GM10248 (cell line): ENCODE results near the gene F10.

Source experiments
- CTCF ChIA-PET: fragments of 300-600 bp; sonication (Branson Sonifier 250); formaldehyde crosslinking; extraction: SDS; loops from one replicate; lab custom pipeline; 2021; ENCODE audit warnings: antibody characterized with exemption; lab: Yijun Ruan, JAX
- POLR2A ChIA-PET: fragments of 350-650 bp; sonication (Branson Sonifier 250); formaldehyde crosslinking; extraction: SDS; loops from one replicate; lab custom pipeline; 2020; ENCODE audit warnings: antibody characterized with exemption; lab: Yijun Ruan, JAX
- DNase-seq: peaks from one replicate; pipeline ENCODE4 v3.0.0; 2012; ENCODE audit errors: extremely low spot score
- TF ChIP-seq, protein P1 (sequence below): IDR thresholded peaks from 2 replicates; pipeline ENCODE4 v1.5.1; 2012; ENCODE audit warnings: mild to moderate bottlenecking, low read depth; ENCODE audit errors: extremely low read depth, missing control alignments, control extremely low read depth

The F10 gene

DNA sequence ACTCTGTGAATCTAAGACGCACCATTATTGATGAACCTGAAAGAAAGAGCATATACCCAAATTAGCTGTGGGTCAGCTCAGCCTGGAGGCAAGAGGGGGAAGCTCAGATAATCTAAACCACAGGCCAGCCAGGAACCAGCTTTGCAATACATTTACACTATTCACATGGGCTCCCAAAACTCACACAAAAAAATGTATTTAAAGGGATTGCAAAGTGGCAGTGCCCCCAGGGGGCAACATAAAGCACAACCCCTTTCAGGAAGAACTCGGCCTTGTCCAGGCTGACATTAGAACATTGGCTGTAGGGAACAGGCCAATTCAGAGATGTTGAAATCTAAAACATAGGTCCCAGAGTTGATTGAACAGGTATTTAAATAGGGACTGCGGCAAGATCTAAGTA lies 32.6 kb downstream of the F10 start:
- TF ChIP-seq, protein P1, sequence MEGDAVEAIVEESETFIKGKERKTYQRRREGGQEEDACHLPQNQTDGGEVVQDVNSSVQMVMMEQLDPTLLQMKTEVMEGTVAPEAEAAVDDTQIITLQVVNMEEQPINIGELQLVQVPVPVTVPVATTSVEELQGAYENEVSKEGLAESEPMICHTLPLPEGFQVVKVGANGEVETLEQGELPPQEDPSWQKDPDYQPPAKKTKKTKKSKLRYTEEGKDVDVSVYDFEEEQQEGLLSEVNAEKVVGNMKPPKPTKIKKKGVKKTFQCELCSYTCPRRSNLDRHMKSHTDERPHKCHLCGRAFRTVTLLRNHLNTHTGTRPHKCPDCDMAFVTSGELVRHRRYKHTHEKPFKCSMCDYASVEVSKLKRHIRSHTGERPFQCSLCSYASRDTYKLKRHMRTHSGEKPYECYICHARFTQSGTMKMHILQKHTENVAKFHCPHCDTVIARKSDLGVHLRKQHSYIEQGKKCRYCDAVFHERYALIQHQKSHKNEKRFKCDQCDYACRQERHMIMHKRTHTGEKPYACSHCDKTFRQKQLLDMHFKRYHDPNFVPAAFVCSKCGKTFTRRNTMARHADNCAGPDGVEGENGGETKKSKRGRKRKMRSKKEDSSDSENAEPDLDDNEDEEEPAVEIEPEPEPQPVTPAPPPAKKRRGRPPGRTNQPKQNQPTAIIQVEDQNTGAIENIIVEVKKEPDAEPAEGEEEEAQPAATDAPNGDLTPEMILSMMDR, result no peak
- ChIA-PET POLR2A (no interaction called here), CTCF (interaction anchor here (1.0 kb wide), 1 partner anchor 12 kb away, joined by 3 read pairs; no protein-coding TSS in a partner anchor)
- DNase-seq, result no peak

DNA sequence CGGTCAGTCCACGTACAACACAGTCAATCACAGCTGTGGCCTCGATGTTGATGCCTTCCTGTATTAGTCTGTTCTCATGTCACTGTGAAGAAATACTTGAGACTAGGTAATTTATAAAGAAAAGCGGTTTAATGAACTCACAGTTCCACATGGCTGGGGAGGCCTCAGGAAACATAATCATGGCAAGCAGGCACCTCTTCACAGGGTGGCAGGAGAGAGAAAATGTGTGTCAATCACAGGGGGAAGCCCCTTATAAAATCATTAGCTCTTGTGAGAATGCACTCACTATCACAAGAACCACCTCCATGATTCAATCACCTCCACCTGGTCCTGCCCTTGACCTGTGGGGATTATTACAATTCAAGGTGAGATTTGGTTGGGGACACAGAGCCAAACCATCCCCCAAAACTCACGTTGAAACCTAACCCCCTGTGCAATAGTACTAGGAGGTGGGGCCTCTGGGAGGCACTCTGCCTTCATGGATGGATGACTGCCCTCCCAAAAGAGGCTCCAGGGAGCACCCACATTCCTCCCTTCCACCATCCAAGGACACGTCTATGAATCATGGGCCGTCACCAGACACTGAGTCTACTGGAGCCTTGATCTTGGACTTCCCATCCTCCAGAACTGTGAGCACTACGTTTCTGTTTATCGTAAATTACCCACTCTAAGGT lies 33.5 kb downstream of the F10 start:
- POLR2A ChIA-PET, result no interaction called here
- DNase-seq, result no peak
- CTCF ChIA-PET, result interaction anchor here (0.6 kb wide), 1 partner anchor 9 kb away, joined by 3 read pairs; no protein-coding TSS in a partner anchor
- TF ChIP-seq, protein P1, result no peak

DNA sequence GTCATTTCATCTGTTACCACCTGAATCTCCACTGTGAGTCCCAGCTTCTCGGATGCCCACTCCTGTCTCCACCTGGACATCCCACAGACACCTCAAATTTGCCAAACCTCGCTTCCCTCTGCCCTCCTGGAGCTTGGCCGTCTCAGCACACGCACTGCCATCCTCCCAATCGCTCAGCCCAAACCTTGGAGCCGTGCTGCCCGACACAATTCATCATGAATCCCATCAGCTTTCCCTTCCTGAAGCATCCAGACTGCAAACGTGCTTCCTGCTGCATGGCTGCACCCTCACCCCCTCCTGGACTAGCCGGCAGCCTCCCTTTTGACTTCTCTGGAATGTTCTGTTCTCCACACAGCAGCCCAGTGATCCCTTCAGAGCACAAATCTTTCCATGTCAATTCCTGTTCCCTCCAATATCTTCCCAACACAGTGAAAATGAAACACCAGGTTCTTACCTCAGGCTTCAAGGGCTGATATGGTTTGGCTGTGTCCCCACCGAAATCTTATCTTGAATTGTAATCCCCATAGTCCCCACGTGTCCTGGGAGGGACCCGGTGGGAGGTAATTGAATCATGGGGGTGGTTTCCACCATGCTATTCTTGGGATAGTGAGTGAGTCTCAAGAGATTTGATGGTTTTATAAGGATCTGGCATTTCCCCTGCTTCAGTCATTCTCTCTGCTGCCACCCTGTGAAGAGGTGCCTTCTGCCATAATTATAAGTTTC lies 34.8 kb downstream of the F10 start:
- ChIA-PET CTCF (no interaction called here), POLR2A (no interaction called here)
- TF ChIP-seq, protein P1, result no peak

DNA sequence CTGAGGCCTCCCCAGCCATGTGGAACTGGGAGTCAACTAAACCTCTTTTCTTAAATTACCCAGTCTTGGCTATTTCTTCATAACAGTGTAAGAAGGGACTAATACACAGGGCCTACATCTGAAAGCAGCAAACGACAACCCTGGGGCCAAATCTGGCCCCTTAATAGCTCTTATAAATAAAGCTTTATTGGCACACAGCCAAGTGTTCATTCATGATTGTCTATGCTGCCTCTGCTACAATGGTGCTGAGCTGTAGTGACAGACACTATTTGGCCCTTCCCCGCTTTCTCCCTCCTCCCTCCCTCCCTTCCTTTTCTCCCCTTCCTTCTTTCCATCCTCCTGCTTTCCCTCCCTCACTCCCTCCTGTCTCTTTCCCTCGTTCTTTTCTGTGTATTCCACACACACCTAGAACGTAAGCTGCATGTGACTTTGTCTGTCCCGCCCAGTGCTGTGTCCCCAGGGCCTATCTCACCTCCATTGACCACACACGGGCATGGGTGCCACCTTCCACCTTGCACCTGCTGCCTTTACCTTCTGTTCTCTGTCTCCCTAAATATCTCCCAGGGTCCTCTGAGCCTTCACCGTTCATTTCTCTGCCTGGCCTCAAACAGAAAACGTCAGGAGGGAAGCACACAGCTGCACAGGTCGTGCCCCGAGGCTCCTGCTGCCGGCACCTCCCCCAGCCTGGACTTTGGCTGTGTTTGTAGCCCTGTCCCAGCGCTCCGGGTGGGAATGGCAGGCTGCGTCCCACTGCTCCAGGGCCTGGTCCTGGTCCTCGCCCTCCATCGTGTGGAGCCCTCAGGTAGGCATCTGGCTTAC lies 35.5 kb downstream of the F10 start, which contains the start of gene PROZ:
Gene PROZ, plus strand, starts transcription at position 720 of the 819 bp plus-strand sequence. Its CDS starts 13 bp downstream, at position 733.
- POLR2A ChIA-PET, result no interaction called here
- CTCF ChIA-PET, result interaction anchor here (0.6 kb wide), 1 partner anchor 8 kb away, joined by 3 read pairs; no protein-coding TSS in a partner anchor
- no peak for DNase-seq
- TF ChIP-seq, protein P1, result no peak

More for the DNA sequence above, 34.8 kb downstream of the F10 start:
- no peak for DNase-seq

DNA sequence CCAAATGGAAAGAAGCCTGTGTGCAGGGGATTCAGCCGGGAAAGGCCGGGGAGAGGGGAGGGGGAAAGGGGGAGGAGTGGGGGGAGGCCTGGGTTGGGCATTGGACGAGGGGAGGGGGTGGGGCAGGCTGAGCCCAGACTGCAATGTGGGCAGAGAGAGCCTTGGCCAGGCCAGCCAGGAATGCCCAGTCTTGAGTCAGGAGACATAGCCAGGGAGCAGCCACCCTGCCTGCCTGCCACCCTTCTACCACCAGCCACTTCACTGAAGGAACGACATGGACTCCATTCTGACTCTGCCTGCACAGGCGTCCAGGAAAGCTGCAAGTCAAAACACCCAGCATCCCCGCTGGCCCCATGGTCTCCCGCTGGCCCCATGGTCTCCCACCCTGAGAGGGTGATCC lies 36.3 kb downstream of the F10 start:
- no peak for DNase-seq
- ChIA-PET POLR2A (no interaction called here), CTCF (no interaction called here)
- TF ChIP-seq, protein P1, result no peak

DNA sequence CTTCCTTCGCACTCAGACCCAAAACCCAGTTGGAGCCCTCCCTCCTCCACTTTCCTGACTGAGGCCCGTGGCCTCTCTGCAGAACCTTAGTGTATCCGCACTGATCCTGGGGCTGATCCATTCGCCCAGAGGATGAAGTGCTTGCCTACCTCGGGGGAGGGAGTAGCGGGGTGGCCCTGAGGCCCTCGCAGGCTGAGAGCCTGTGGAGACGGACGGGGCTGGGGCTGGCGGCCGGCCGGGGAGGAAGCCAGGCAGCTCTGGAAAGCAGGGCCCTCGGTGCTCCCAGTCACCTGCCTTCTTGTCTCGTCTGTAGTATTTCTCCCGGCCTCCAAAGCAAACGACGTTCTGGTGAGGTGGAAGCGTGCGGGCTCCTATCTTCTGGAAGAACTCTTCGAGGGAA lies 37.1 kb downstream of the F10 start:
- POLR2A ChIA-PET, result no interaction called here
- DNase-seq, result no peak
- CTCF ChIA-PET, result interaction anchor here (1.2 kb wide), 1 partner anchor 234 kb away, joined by 3 read pairs; no protein-coding TSS in a partner anchor
- TF ChIP-seq, protein P1, result no peak
